A375 (cell line): ENCODE measurements around the gene FZD2. TPM values are rescaled to one million over a fixed set of nuclear protein-coding genes. Genes with fewer than 3 reads are reported as not detected.

ENCODE experiments used
- total RNA-seq: library from RNA; depleted of rRNA; stranded (reverse); fragments of >200 nt; shearing (Covaris generic); gene quantifications from 2 replicates; pipeline ENCODE4 v1.2.3, GENCODE V29; 2014; rRNA removed

Gene FZD2
- 7.5 and 10.3 TPM in 2 replicates for total RNA-seq

DNA sequence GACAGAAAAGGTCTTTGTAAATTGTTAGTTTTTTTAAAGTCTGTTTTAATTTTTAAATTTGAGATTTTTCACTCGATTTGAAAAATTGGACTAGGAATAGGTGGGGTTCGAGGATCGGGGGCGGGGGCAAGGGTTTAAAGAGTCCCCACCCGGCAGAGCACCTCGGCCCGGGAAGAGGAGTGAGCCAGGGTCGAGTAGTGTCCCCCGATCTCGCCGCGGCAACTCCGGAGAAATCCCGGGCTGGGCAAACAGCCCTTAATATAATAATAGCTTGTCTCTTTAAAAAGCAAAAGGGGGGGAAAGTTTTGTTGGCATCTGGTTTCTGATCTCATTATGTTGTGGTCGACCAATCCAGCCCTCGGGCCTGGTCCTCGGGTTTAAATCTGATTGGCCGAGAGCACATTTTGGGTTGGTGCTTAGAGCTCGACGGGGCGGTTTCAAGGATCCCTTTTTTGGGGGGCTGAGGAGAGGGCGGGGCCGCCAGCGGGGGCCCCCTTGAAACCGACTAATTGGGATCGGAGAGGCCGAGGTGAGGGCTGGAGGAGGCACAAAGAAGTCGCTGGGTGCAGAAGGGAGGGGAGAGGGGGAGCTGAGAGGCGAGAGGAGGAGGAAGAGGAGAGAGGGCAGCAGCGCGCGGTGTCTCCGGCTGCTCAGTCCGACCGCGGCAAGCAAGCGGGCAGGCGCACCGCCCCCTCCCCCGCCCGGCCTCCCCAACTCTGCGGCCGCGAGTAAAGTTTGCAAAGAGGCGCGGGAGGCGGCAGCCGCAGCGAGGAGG, at the start of gene FZD2:
TSS of gene FZD2 (plus strand) at position 653 of the 775 bp plus-strand sequence. CDS start 205 bp downstream, outside the sequence.

Other genes starting within 250 kb of the FZD2 start
- gene RUNDC3A, start 248.9 kb upstream of the FZD2 start, total RNA-seq, result 0.79 and 2.6 TPM in 2 replicates
- 101 and 121 TPM in 2 replicates for gene SLC25A39, start 232.7 kb upstream of the FZD2 start, total RNA-seq
- 153 and 180 TPM in 2 replicates for gene GRN, start 212.2 kb upstream of the FZD2 start, total RNA-seq
- gene FAM171A2, start 193.6 kb upstream of the FZD2 start, total RNA-seq, result 2.4 and 2.5 TPM in 2 replicates
- 0.05 and 0.34 TPM in 2 replicates for gene ITGA2B, start 167.8 kb upstream of the FZD2 start, total RNA-seq
- 18.9 and 23.3 TPM in 2 replicates for gene GPATCH8, start 54.1 kb upstream of the FZD2 start, total RNA-seq
- not detected in 2 replicates for gene MEIOC, start 99.0 kb downstream of the FZD2 start, total RNA-seq
- gene CCDC43, start 132.3 kb downstream of the FZD2 start, total RNA-seq, result 28.9 and 39.1 TPM in 2 replicates
- gene DBF4B, start 151.2 kb downstream of the FZD2 start, total RNA-seq, result 10.3 and 11.7 TPM in 2 replicates
- gene ADAM11, start 201.5 kb downstream of the FZD2 start, total RNA-seq, result 2.8 and 7.4 TPM in 2 replicates